ENCODE measurements around the gene NLGN1.
"Not testable (repeated sequence)": the region's sequence is repeated elsewhere in the genome, so short reads cannot be mapped to it uniquely, and the experiment has no call there.

NLGN1 gene

GRCh38 chr3:173553635-173554280, 156.2 kb downstream of the NLGN1 start:
- DNase-seq, result peak in 4 of 56 donors; percentile 6 to 49 (median 10)

- DNase-seq, result no peak
Measured at GRCh38 chr3:173556546-173556945, 159.0 kb downstream of the NLGN1 start.

- no peak for DNase-seq
Measured at GRCh38 chr3:173567997-173568396, 170.5 kb downstream of the NLGN1 start.

GRCh38 chr3:173568623-173569022, 171.1 kb downstream of the NLGN1 start:
- no peak for DNase-seq

- no peak for DNase-seq
Measured at GRCh38 chr3:173583496-173583895, 186.0 kb downstream of the NLGN1 start.

- DNase-seq, result peak in 17 of 56 donors; percentile 0 to 52 (median 7)
Measured at GRCh38 chr3:173584093-173584837, 186.7 kb downstream of the NLGN1 start.

- DNase-seq, result peak in 45 of 56 donors; percentile 3 to 73 (median 37)
Measured at GRCh38 chr3:173584838-173585831, 187.6 kb downstream of the NLGN1 start.

- no peak for DNase-seq
Measured at GRCh38 chr3:173586166-173586565, 188.6 kb downstream of the NLGN1 start.

- no peak for DNase-seq
Measured at GRCh38 chr3:173587055-173587454, 189.5 kb downstream of the NLGN1 start.

GRCh38 chr3:173588556-173588955, 191.0 kb downstream of the NLGN1 start:
- no peak for DNase-seq

GRCh38 chr3:173589116-173589515, 191.6 kb downstream of the NLGN1 start:
- no peak for DNase-seq

GRCh38 chr3:173591401-173591800, 193.9 kb downstream of the NLGN1 start:
- peak in 7 of 56 donors; percentile 1 to 24 (median 1) for DNase-seq

GRCh38 chr3:173594881-173595280, 197.3 kb downstream of the NLGN1 start:
- not testable (repeated sequence) for DNase-seq

GRCh38 chr3:173599673-173600072, 202.1 kb downstream of the NLGN1 start:
- no peak for DNase-seq

GRCh38 chr3:173614522-173614921, 217.0 kb downstream of the NLGN1 start:
- no peak for DNase-seq

- DNase-seq, result no peak
Measured at GRCh38 chr3:173615661-173616060, 218.1 kb downstream of the NLGN1 start.

- no peak for DNase-seq
Measured at GRCh38 chr3:173617490-173617889, 219.9 kb downstream of the NLGN1 start.

GRCh38 chr3:173618148-173618547, 220.6 kb downstream of the NLGN1 start:
- no peak for DNase-seq

- DNase-seq, result no peak
Measured at GRCh38 chr3:173618703-173619102, 221.2 kb downstream of the NLGN1 start.

- no peak for DNase-seq
Measured at GRCh38 chr3:173622166-173622565, 224.6 kb downstream of the NLGN1 start.

GRCh38 chr3:173624086-173624485, 226.5 kb downstream of the NLGN1 start:
- no peak for DNase-seq

GRCh38 chr3:173630849-173631248, 233.3 kb downstream of the NLGN1 start:
- no peak for DNase-seq
